A549 (cell line): ENCODE measurements around the gene NT5C2. TPM values are rescaled to one million over a fixed set of nuclear protein-coding genes. Genes with fewer than 3 reads are reported as not detected.

Experiments
- ATAC-seq, 2 experiments: fragments of 200-7000 bp in 1 of 2; fragments of >200 bp in 1 of 2; cut with Nextera tagmentation in 1 of 2; cut with Tn5 transposase in 1 of 2; 3 replicates each; pipeline versions ENCODE4 v1.8.0 to v1.9.1; 2018 to 2020; ENCODE audit warnings: mild to moderate bottlenecking in 1 of 2, moderate library complexity in 1 of 2
- CTCF ChIA-PET: fragments of 300-600 bp; sonication (Branson Sonifier 250); formaldehyde crosslinking; extraction: SDS; loops from one replicate; lab custom pipeline; 2021; ENCODE audit warnings: antibody characterized with exemption, inconsistent platforms; lab: Yijun Ruan, JAX
- POLR2A ChIA-PET: fragments of 350-600 bp; formaldehyde crosslinking; extraction: SDS; loops from one replicate; lab custom pipeline; 2021; ENCODE audit warnings: antibody characterized with exemption, inconsistent platforms; lab: Yijun Ruan, JAX
- DNase-seq, 2 experiments: peaks; one replicate each; pipeline versions ENCODE4 v3.0.0 to v3.0.0-alpha.2; 2011 to 2016; ENCODE audit warnings: low read depth in 1 of 2, low spot score in 1 of 2
- FAIRE-seq: peaks from 2 replicates; lab custom pipeline; 2011; peaks lifted over from hg19 to GRCh38; lab: Jason Lieb, UNC
- H3K27ac ChIP-seq, 2 experiments: fragments of >200 bp; sonication (Bioruptor Twin); formaldehyde crosslinking; 3 replicates each; pipeline ENCODE4 v1.5.1; 2016 to 2017
- H3K4me1 ChIP-seq: fragments of >200 bp; sonication (Bioruptor Twin); formaldehyde crosslinking; 3 replicates; pipeline ENCODE4 v1.6.1; 2016
- H3K4me2 ChIP-seq: fragments of >200 bp; sonication (Bioruptor Twin); formaldehyde crosslinking; 3 replicates; pipeline ENCODE4 v1.6.1; 2016
- H3K4me3 ChIP-seq: fragments of >200 bp; sonication (Bioruptor Twin); formaldehyde crosslinking; 3 replicates; pipeline ENCODE4 v1.5.1; 2016
- H3K9me3 ChIP-seq: fragments of >200 bp; sonication (Bioruptor Twin); formaldehyde crosslinking; 3 replicates; pipeline ENCODE4 v1.6.1; 2016
- CBX2 ChIP-seq: fragments of 200-600 bp; sonication (generic); IDR thresholded peaks from 2 replicates; pipeline ENCODE4 v1.6.1; 2016; ENCODE audit warnings: low read depth, mild to moderate bottlenecking, borderline replicate concordance
- CBX8 ChIP-seq: fragments of 200-600 bp; sonication (generic); IDR thresholded peaks from 2 replicates; pipeline ENCODE4 v1.6.1; 2016
- CHD4 ChIP-seq: fragments of 200-600 bp; sonication (generic); IDR thresholded peaks from 2 replicates; pipeline ENCODE4 v1.6.1; 2016; ENCODE audit warnings: antibody characterized with exemption, mild to moderate bottlenecking, borderline replicate concordance
- EHMT2 ChIP-seq: fragments of 200-600 bp; sonication (generic); IDR thresholded peaks from 2 replicates; pipeline ENCODE4 v1.6.1; 2016; ENCODE audit warnings: antibody characterized with exemption, low read depth, mild to moderate bottlenecking, moderate library complexity
- EP300 ChIP-seq, 2 experiments: fragments of >200 bp; sonication (Bioruptor Twin); formaldehyde crosslinking; IDR thresholded peaks; 2 replicates in 1 of 2; 3 replicates in 1 of 2; pipeline ENCODE4 v1.6.1; 2016 to 2017
- HOXA7 ChIP-seq: fragments of 250-450 bp; sonication (Bioruptor Pico); IDR thresholded peaks from 2 replicates; pipeline ENCODE4 v1.5.0; 2020; ENCODE audit warnings: mild to moderate bottlenecking, moderate library complexity
- HOXB13 ChIP-seq: fragments of 250-450 bp; sonication (Bioruptor Pico); IDR thresholded peaks from 2 replicates; pipeline ENCODE4 v1.5.0; 2020; ENCODE audit warnings: low read depth, mild to moderate bottlenecking, moderate library complexity
- MYC ChIP-seq: IDR thresholded peaks from 2 replicates; pipeline ENCODE4 v1.6.1; 2012; ENCODE audit warnings: mild to moderate bottlenecking, inconsistent platforms, low read length, improper control_type of control experiment, borderline replicate concordance
- NFE2L2 ChIP-seq: fragments of 150-350 bp; conservative IDR thresholded peaks from 2 replicates; pipeline ENCODE4 v1.6.1; 2014; ENCODE audit warnings: low read length
- NPAS2 ChIP-seq: fragments of 250-450 bp; sonication (Bioruptor Pico); IDR thresholded peaks from 2 replicates; pipeline ENCODE4 v1.8.0; 2022; ENCODE audit warnings: mild to moderate bottlenecking, moderate library complexity, borderline replicate concordance
- POLR2A ChIP-seq: IDR thresholded peaks from 2 replicates; pipeline ENCODE4 v1.6.1; 2012; ENCODE audit warnings: mild to moderate bottlenecking, low read length
- POLR2AphosphoS2 ChIP-seq: conservative IDR thresholded peaks from 2 replicates; pipeline ENCODE4 v1.6.1; 2012; ENCODE audit warnings: low read length, improper control_type of control experiment, inconsistent platforms
- RARB ChIP-seq: fragments of 250-450 bp; sonication (Bioruptor Pico); IDR thresholded peaks from 2 replicates; pipeline ENCODE4 v1.8.0; 2021; ENCODE audit warnings: mild to moderate bottlenecking, moderate library complexity
- RCOR1 ChIP-seq: fragments of 150-350 bp; IDR thresholded peaks from 2 replicates; pipeline ENCODE4 v1.6.1; 2014; ENCODE audit warnings: antibody characterized with exemption, low read length, low read depth
- RFX5 ChIP-seq: fragments of 450-650 bp; IDR thresholded peaks from 2 replicates; pipeline ENCODE4 v1.7.1; 2014; ENCODE audit warnings: antibody characterized with exemption, mild to moderate bottlenecking, moderate library complexity
- SMC3 ChIP-seq: fragments of >200 bp; sonication (Bioruptor Twin); formaldehyde crosslinking; IDR thresholded peaks from 3 replicates; pipeline ENCODE4 v1.6.1; 2018; ENCODE audit warnings: inconsistent platforms
- SREBF2 ChIP-seq: fragments of 450-650 bp; IDR thresholded peaks from 2 replicates; pipeline ENCODE4 v1.6.1; 2014; ENCODE audit warnings: mild to moderate bottlenecking, moderate library complexity
- TFCP2L1 ChIP-seq: fragments of 250-450 bp; sonication (Bioruptor Pico); IDR thresholded peaks from 2 replicates; pipeline ENCODE4 v1.5.0; 2021; ENCODE audit warnings: mild to moderate bottlenecking
- ZNF302 ChIP-seq: fragments of 250-450 bp; sonication (Bioruptor Pico); IDR thresholded peaks from 2 replicates; pipeline ENCODE4 v1.9.0; 2021; ENCODE audit warnings: inconsistent platforms, mild to moderate bottlenecking, moderate library complexity
- WGBS: methylation state at CpG from one replicate; pipeline ENCODE4 v1.1.6; 2017; ENCODE audit errors: missing lambda C conversion rate; 5-methylcytosine and 5-hydroxymethylcytosine counted together
- polyA plus RNA-seq, 4 experiments: library from polyadenylated mRNA; depleted of rRNA in 3 of 4; stranded (reverse); fragments of >200 nt; fragmentation: RNase III in 1 of 4; extraction: RNeasy Plus Mini Kit Qiagen cat#74134 plus additional on column Dnase treatment in 1 of 4; gene quantifications; 2 replicates in 3 of 4; 3 replicates in 1 of 4; pipeline ENCODE4 v1.2.3, GENCODE V29; 2011 to 2017
- TF ChIP-seq, protein P1 (sequence below): fragments of >200 bp; sonication (Bioruptor Twin); formaldehyde crosslinking; IDR thresholded peaks from 2 replicates; pipeline ENCODE4 v1.6.1; 2016
- TF ChIP-seq, protein P2 (sequence below): fragments of 200-600 bp; sonication (generic); IDR thresholded peaks from 2 replicates; pipeline ENCODE4 v1.6.1; 2016; ENCODE audit warnings: antibody characterized with exemption, mild to moderate bottlenecking, moderate library complexity
- TF ChIP-seq, protein P3 (sequence below): fragments of 450-650 bp; IDR thresholded peaks from 2 replicates; pipeline ENCODE4 v1.6.1; 2014; ENCODE audit warnings: antibody characterized with exemption
- TF ChIP-seq, protein P4 (sequence below): fragments of 150-350 bp; IDR thresholded peaks from 2 replicates; pipeline ENCODE4 v1.6.1; 2014; ENCODE audit warnings: low read depth, mild to moderate bottlenecking, low read length
- TF ChIP-seq, protein P5 (sequence below): IDR thresholded peaks from 2 replicates; pipeline ENCODE4 v1.6.1; 2012; ENCODE audit warnings: low read depth, borderline replicate concordance
- TF ChIP-seq, protein P6 (sequence below): fragments of 250-450 bp; sonication (Bioruptor Pico); IDR thresholded peaks from 2 replicates; pipeline ENCODE4 v1.5.0; 2021; ENCODE audit warnings: mild to moderate bottlenecking, moderate library complexity, borderline replicate concordance

The NT5C2 gene
- polyA plus RNA-seq, 2 of the 4 experiments (the other 2 are of a cell fraction), result 86.4 to 177 TPM

DNA sequence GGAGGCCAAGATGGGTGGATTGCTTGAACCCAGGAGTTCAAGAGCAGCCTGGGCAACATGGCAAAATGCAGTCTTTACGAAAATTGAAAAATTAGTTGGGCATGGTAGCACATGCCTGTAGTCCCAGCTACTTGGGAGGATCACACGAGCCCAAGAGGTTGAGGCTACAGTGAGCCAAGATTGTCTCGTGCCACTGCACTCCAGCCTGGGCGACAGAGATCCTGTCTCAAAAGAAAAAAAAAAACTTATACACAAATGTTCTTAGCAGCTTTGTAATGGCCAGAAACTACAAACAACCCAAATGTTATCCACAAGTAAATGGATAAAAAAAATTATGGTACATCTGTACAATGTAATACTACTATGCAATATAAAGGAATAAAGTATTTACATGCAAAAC, 12.6 kb downstream of the NT5C2 start:
- ATAC-seq, result no peak
- H3K4me2 ChIP-seq, result no peak overlapping the region
- TF ChIP-seq RCOR1 (no peak), POLR2A (no peak), CBX8 (no peak), NPAS2 (no peak), EP300 (IDR thresholded peaks at IDR 0.05) (no peak), RFX5 (no peak), SREBF2 (no peak), ZNF302 (CRISPR knock-in tag) (no peak), MYC (no peak), CHD4 (no peak)
- TF ChIP-seq, protein P1, sequence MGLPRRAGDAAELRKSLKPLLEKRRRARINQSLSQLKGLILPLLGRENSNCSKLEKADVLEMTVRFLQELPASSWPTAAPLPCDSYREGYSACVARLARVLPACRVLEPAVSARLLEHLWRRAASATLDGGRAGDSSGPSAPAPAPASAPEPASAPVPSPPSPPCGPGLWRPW, result no peak
- TF ChIP-seq, protein P2, sequence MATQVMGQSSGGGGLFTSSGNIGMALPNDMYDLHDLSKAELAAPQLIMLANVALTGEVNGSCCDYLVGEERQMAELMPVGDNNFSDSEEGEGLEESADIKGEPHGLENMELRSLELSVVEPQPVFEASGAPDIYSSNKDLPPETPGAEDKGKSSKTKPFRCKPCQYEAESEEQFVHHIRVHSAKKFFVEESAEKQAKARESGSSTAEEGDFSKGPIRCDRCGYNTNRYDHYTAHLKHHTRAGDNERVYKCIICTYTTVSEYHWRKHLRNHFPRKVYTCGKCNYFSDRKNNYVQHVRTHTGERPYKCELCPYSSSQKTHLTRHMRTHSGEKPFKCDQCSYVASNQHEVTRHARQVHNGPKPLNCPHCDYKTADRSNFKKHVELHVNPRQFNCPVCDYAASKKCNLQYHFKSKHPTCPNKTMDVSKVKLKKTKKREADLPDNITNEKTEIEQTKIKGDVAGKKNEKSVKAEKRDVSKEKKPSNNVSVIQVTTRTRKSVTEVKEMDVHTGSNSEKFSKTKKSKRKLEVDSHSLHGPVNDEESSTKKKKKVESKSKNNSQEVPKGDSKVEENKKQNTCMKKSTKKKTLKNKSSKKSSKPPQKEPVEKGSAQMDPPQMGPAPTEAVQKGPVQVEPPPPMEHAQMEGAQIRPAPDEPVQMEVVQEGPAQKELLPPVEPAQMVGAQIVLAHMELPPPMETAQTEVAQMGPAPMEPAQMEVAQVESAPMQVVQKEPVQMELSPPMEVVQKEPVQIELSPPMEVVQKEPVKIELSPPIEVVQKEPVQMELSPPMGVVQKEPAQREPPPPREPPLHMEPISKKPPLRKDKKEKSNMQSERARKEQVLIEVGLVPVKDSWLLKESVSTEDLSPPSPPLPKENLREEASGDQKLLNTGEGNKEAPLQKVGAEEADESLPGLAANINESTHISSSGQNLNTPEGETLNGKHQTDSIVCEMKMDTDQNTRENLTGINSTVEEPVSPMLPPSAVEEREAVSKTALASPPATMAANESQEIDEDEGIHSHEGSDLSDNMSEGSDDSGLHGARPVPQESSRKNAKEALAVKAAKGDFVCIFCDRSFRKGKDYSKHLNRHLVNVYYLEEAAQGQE, result no peak
- TF ChIP-seq, all 56 proteins: peak for 0
- Histone ChIP-seq H3K4me1 (peaks cover 49% of the 10 kb centered on the region), H3K27ac (no peak overlapping the region), H3K4me3 (no peak overlapping the region), H3K9me3 (no peaks in the 10 kb centered on the region)
- no peak for DNase-seq
- ChIA-PET CTCF (interaction anchor here (0.8 to 2.0 kb wide), 3 partner anchors 10 to 58 kb away, joined by 4 to 12 read pairs (median 4); partner anchors contain the start of gene NT5C2), POLR2A (interaction anchor here (1.1 kb wide), 1 partner anchor 51 kb away, joined by 3 read pairs; no protein-coding TSS in a partner anchor)
- 88% methylated on average over 4 of the region's 4 CpGs for WGBS
- no peak for FAIRE-seq

DNA sequence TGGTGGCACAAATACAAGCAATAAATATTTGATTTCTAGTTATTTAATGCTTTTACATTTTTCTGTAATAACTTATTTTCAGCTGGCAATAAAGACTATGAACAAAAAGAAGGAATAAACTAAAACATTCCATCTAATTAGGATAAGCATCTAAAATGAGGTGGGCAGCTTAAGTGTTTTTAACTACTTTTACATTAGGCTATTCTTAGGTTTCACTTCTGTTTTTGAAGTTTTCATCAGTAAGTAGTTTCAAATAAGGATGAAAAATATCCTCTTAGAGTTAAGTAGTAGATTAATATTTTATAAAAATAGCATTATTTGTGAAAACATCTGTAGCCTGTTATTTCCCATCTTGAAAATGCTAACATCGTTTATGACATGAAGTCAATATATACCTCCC, 15.9 kb downstream of the NT5C2 start:
- Histone ChIP-seq H3K4me1 (peaks cover 27% of the 10 kb centered on the region), H3K4me3 (no peak overlapping the region), H3K9me3 (no peaks in the 10 kb centered on the region), H3K4me2 (no peak overlapping the region), H3K27ac (no peak overlapping the region; a peak in 1 of 6 replicates)
- ChIA-PET POLR2A (no interaction called here), CTCF (interaction anchor here (1.1 to 4.2 kb wide), 5 partner anchors 8 to 101 kb away, joined by 3 to 20 read pairs (median 6); partner anchors contain the start of genes INA and RPEL1)
- ATAC-seq, result no peak
- FAIRE-seq, result no peak
- no peak for DNase-seq
- WGBS, result 54% methylated on average over 1 of the region's 1 CpG
- TF ChIP-seq RCOR1 (no peak), TFCP2L1 (CRISPR knock-in tag) (no peak), SMC3 (no peak), NFE2L2 (no peak), CBX8 (no peak), HOXB13 (CRISPR knock-in tag) (no peak), RARB (CRISPR knock-in tag) (no peak), CHD4 (no peak), EHMT2 (no peak), POLR2AphosphoS2 (no peak), HOXA7 (CRISPR knock-in tag) (no peak), CBX2 (no peak)
- TF ChIP-seq, protein P3, sequence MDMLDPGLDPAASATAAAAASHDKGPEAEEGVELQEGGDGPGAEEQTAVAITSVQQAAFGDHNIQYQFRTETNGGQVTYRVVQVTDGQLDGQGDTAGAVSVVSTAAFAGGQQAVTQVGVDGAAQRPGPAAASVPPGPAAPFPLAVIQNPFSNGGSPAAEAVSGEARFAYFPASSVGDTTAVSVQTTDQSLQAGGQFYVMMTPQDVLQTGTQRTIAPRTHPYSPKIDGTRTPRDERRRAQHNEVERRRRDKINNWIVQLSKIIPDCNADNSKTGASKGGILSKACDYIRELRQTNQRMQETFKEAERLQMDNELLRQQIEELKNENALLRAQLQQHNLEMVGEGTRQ, result no peak
- TF ChIP-seq, protein P4, sequence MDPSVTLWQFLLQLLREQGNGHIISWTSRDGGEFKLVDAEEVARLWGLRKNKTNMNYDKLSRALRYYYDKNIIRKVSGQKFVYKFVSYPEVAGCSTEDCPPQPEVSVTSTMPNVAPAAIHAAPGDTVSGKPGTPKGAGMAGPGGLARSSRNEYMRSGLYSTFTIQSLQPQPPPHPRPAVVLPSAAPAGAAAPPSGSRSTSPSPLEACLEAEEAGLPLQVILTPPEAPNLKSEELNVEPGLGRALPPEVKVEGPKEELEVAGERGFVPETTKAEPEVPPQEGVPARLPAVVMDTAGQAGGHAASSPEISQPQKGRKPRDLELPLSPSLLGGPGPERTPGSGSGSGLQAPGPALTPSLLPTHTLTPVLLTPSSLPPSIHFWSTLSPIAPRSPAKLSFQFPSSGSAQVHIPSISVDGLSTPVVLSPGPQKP, result no peak
- TF ChIP-seq, protein P5, sequence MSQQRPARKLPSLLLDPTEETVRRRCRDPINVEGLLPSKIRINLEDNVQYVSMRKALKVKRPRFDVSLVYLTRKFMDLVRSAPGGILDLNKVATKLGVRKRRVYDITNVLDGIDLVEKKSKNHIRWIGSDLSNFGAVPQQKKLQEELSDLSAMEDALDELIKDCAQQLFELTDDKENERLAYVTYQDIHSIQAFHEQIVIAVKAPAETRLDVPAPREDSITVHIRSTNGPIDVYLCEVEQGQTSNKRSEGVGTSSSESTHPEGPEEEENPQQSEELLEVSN, result no peak
- TF ChIP-seq, protein P6, sequence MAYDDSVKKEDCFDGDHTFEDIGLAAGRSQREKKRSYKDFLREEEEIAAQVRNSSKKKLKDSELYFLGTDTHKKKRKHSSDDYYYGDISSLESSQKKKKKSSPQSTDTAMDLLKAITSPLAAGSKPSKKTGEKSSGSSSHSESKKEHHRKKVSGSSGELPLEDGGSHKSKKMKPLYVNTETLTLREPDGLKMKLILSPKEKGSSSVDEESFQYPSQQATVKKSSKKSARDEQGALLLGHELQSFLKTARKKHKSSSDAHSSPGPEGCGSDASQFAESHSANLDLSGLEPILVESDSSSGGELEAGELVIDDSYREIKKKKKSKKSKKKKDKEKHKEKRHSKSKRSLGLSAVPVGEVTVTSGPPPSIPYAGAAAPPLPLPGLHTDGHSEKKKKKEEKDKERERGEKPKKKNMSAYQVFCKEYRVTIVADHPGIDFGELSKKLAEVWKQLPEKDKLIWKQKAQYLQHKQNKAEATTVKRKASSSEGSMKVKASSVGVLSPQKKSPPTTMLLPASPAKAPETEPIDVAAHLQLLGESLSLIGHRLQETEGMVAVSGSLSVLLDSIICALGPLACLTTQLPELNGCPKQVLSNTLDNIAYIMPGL (CRISPR knock-in tag), result no peak
